Measurements from ENCODE around the gene ISL2. TPM values are rescaled to one million over a fixed set of nuclear protein-coding genes. Genes with fewer than 3 reads are reported as not detected.

The ISL2 gene
- total RNA-seq, 1 donor from 2014 or later: 78.7 TPM

DNA sequence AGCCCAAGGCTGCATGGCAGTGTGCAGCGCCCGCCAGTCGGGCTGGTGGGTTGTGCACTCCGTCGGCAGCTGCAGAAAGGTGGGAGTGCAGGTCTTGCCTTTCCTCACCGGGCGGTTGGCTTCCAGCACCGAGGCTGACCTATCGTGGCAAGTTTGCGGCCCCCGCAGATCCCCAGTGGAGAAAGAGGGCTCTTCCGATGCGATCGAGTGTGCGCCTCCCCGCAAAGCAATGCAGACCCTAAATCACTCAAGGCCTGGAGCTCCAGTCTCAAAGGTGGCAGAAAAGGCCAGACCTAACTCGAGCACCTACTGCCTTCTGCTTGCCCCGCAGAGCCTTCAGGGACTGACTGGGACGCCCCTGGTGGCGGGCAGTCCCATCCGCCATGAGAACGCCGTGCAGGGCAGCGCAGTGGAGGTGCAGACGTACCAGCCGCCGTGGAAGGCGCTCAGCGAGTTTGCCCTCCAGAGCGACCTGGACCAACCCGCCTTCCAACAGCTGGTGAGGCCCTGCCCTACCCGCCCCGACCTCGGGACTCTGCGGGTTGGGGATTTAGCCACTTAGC is 4.3 kb downstream of the ISL2 start:
- H3K27me3 Mint-ChIP-seq (ENCODE audit: unreplicated experiment): peaks cover 51% of the 10 kb centered on the region

DNA sequence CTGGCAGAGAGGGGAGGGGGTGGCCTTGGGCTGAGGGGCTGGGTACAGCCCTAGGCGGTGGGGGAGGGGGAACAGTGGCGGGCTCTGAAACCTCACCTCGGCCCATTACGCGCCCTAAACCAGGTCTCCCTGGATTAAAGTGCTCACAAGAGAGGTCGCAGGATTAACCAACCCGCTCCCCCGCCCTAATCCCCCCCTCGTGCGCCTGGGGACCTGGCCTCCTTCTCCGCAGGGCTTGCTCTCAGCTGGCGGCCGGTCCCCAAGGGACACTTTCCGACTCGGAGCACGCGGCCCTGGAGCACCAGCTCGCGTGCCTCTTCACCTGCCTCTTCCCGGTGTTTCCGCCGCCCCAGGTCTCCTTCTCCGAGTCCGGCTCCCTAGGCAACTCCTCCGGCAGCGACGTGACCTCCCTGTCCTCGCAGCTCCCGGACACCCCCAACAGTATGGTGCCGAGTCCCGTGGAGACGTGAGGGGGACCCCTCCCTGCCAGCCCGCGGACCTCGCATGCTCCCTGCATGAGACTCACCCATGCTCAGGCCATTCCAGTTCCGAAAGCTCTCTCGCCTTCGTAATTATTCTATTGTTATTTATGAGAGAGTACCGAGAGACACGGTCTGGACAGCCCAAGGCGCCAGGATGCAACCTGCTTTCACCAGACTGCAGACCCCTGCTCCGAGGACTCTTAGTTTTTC is 4.9 kb downstream of the ISL2 start:
- peak overlapping the region; percentile 93 for H3K4me3 Mint-ChIP-seq (ENCODE audit: unreplicated experiment)
- H3K27me3 Mint-ChIP-seq (ENCODE audit: unreplicated experiment): peaks cover 50% of the 10 kb centered on the region
- H3K4me1 Mint-ChIP-seq (ENCODE audit: low read depth, unreplicated experiment): peaks cover 26% of the 10 kb centered on the region
- H3K27ac Mint-ChIP-seq (ENCODE audit: unreplicated experiment): peak overlapping the region; percentile 44
- H3K9me3 Mint-ChIP-seq (ENCODE audit: unreplicated experiment): peaks cover 38% of the 10 kb centered on the region
- peaks cover 16% of the 10 kb centered on the region for H3K36me3 Mint-ChIP-seq (ENCODE audit: unreplicated experiment)
- peak; percentile 70 for DNase-seq
- TF ChIP-seq, protein P1, sequence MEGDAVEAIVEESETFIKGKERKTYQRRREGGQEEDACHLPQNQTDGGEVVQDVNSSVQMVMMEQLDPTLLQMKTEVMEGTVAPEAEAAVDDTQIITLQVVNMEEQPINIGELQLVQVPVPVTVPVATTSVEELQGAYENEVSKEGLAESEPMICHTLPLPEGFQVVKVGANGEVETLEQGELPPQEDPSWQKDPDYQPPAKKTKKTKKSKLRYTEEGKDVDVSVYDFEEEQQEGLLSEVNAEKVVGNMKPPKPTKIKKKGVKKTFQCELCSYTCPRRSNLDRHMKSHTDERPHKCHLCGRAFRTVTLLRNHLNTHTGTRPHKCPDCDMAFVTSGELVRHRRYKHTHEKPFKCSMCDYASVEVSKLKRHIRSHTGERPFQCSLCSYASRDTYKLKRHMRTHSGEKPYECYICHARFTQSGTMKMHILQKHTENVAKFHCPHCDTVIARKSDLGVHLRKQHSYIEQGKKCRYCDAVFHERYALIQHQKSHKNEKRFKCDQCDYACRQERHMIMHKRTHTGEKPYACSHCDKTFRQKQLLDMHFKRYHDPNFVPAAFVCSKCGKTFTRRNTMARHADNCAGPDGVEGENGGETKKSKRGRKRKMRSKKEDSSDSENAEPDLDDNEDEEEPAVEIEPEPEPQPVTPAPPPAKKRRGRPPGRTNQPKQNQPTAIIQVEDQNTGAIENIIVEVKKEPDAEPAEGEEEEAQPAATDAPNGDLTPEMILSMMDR (IDR thresholded peaks at IDR 0.05; ENCODE audit: partially characterized antibody, unreplicated experiment): no peak

More for the DNA sequence above, 4.3 kb downstream of the ISL2 start:
- Mint-ChIP-seq H3K9me3 (ENCODE audit: unreplicated experiment) (peaks cover 38% of the 10 kb centered on the region), H3K4me3 (ENCODE audit: unreplicated experiment) (peak overlapping the region; percentile 93), H3K27ac (ENCODE audit: unreplicated experiment) (peak overlapping the region; percentile 53), H3K36me3 (ENCODE audit: unreplicated experiment) (peaks cover 16% of the 10 kb centered on the region), H3K4me1 (ENCODE audit: low read depth, unreplicated experiment) (peaks cover 26% of the 10 kb centered on the region)
- TF ChIP-seq, protein P1 (IDR thresholded peaks at IDR 0.05; ENCODE audit: partially characterized antibody, unreplicated experiment): peak; percentile 28
- DNase-seq: peak; percentile 56

DNA sequence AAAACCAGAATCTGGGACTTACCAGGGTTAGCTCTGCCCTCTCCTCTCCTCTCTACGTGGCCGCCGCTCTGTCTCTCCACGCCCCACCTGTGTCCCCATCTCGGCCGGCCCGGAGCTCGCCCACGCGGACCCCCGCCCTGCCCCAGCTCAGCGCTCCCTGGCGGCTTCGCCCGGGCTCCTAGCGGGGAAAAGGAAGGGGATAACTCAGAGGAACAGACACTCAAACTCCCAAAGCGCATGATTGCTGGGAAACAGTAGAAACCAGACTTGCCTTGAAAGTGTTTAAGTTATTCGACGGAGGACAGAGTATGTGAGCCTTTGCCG is 5.4 kb downstream of the ISL2 start:
- Mint-ChIP-seq H3K36me3 (ENCODE audit: unreplicated experiment) (peaks cover 16% of the 10 kb centered on the region), H3K4me1 (ENCODE audit: low read depth, unreplicated experiment) (peaks cover 26% of the 10 kb centered on the region), H3K27me3 (ENCODE audit: unreplicated experiment) (peaks cover 48% of the 10 kb centered on the region), H3K4me3 (ENCODE audit: unreplicated experiment) (peak overlapping the region; percentile 93), H3K27ac (ENCODE audit: unreplicated experiment) (peak overlapping the region; percentile 44), H3K9me3 (ENCODE audit: unreplicated experiment) (peaks cover 32% of the 10 kb centered on the region)
- peak; percentile 40 for DNase-seq
- TF ChIP-seq, protein P1 (IDR thresholded peaks at IDR 0.05; ENCODE audit: partially characterized antibody, unreplicated experiment): no peak

DNA sequence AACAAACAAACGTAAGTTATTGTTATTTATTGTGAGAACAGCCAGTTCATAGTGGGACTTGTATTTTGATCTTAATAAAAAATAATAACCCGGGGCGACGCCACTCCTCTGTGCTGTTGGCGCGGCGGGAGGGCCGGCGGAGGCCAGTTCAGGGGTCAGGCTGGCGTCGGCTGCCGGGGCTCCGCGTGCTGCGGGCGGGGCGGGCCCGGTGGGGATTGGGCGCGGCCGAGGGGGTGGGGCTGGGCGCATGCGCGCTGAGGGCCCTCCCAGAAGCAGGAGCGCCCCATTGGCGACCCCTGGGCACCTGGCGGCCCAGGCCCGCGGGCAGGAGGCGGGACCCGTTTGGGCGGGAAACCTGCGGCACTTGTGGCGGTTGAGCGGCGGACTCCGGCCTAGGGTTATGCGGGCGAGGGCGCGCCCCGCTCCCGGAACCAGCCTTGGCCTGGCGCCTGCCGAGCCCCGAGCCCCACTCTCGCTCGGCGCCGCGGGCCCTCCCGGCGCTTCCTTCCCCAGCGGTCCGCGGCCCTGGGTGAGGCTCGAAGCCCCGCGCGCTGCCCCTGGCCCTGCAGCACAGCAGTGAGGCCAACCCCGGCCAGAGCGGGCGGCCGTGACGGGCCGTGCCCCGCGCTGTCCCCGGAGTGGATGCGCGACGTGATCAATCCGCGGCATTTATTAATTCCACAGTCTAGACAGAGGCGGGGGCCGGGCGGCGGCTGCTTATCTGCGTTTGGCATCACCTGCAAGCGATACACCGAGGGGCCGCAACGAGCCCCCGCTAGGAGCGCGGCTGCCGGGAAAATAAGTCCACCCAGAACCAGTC is 6.0 kb downstream of the ISL2 start:
- Mint-ChIP-seq H3K36me3 (ENCODE audit: unreplicated experiment) (peaks cover 16% of the 10 kb centered on the region), H3K9me3 (ENCODE audit: unreplicated experiment) (peaks cover 29% of the 10 kb centered on the region), H3K4me1 (ENCODE audit: low read depth, unreplicated experiment) (peaks cover 26% of the 10 kb centered on the region), H3K27ac (ENCODE audit: unreplicated experiment) (no peak overlapping the region), H3K27me3 (ENCODE audit: unreplicated experiment) (peaks cover 44% of the 10 kb centered on the region), H3K4me3 (ENCODE audit: unreplicated experiment) (peak overlapping the region; percentile 93)
- peak; percentile 63 for DNase-seq
- TF ChIP-seq, protein P1 (IDR thresholded peaks at IDR 0.05; ENCODE audit: partially characterized antibody, unreplicated experiment): no peak
